Transverse colon (tissue), 3 donors: Measurements from ENCODE around the gene LRWD1.

ENCODE experiments used
- EP300 ChIP-seq: sonication (generic); formaldehyde crosslinking; IDR thresholded peaks from one replicate; pipeline ENCODE4 v1.6.1; 2017; ENCODE audit warnings: antibody characterized with exemption, low read depth
- TF ChIP-seq, protein P1 (sequence below), 5 experiments: fragments of 200-600 bp in 3 of 5; fragments of 450-650 bp in 2 of 5; sonication (generic) in 3 of 5; IDR thresholded peaks; 1 replicate in 2 of 5; 2 replicates in 3 of 5; pipeline ENCODE4 v1.5.1; 2016 to 2017; ENCODE audit warnings: antibody characterized with exemption in 5 of 5, inconsistent platforms in 3 of 5, mild to moderate bottlenecking in 2 of 5, moderate library complexity in 1 of 5

DNA sequence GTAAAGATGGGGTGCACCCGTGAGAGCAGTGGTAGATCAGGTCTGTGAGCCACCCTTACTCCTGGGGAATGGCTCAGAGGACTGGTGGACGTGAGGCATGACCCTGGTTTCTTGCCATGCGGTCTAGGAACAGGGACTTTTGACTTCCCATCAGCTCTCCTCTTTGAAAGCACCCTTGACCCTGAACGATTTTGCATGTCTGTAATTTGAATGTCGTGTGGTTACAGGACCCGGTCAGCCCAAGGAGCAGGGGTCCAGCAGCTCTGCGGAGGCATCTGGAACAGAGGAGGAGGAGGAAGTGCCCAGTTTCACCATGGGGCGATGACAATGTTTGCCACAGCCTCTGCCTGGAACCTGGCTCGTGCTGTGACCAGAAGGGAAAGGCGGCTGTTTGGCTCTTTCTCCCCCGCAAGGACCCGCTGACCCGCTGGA lies 40.0 kb upstream of the LRWD1 start:
- TF ChIP-seq, protein P1, sequence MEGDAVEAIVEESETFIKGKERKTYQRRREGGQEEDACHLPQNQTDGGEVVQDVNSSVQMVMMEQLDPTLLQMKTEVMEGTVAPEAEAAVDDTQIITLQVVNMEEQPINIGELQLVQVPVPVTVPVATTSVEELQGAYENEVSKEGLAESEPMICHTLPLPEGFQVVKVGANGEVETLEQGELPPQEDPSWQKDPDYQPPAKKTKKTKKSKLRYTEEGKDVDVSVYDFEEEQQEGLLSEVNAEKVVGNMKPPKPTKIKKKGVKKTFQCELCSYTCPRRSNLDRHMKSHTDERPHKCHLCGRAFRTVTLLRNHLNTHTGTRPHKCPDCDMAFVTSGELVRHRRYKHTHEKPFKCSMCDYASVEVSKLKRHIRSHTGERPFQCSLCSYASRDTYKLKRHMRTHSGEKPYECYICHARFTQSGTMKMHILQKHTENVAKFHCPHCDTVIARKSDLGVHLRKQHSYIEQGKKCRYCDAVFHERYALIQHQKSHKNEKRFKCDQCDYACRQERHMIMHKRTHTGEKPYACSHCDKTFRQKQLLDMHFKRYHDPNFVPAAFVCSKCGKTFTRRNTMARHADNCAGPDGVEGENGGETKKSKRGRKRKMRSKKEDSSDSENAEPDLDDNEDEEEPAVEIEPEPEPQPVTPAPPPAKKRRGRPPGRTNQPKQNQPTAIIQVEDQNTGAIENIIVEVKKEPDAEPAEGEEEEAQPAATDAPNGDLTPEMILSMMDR (IDR thresholded peaks at IDR 0.05), result no peak
- TF ChIP-seq EP300, result no peak
